ENCODE results near the gene KCTD14. TPM values are rescaled to one million over a fixed set of nuclear protein-coding genes. Genes with fewer than 3 reads are reported as not detected.
A peak's percentile ranks its signal among the peaks of the same experiment; 100 is the strongest.

Gene KCTD14
- total RNA-seq, 1 donor from 2014 or later, result 2.8 TPM

GRCh38 chr11:78054971-78055370 lies 31.9 kb upstream of the KCTD14 start:
- Mint-ChIP-seq H3K27me3 (no peaks in the 10 kb centered on the region), H3K27ac (no peak overlapping the region), H3K4me3 (no peak overlapping the region), H3K36me3 (no peaks in the 10 kb centered on the region), H3K9me3 (no peaks in the 10 kb centered on the region), H3K4me1 (ENCODE audit: unreplicated experiment) (no peaks in the 10 kb centered on the region)
- TF ChIP-seq CTCF (conservative IDR thresholded peaks at IDR 0.05), result no peak
- no peak for DNase-seq (ENCODE audit: extremely low spot score, unreplicated experiment)

- DNase-seq (ENCODE audit: extremely low spot score, unreplicated experiment), result no peak
- Mint-ChIP-seq H3K4me1 (ENCODE audit: unreplicated experiment) (peaks cover 11% of the 10 kb centered on the region), H3K4me3 (no peak overlapping the region), H3K27ac (peak overlapping the region; percentile 46), H3K27me3 (no peaks in the 10 kb centered on the region), H3K9me3 (no peaks in the 10 kb centered on the region), H3K36me3 (no peaks in the 10 kb centered on the region)
- TF ChIP-seq CTCF (conservative IDR thresholded peaks at IDR 0.05), result no peak
Observed at GRCh38 chr11:78050964-78051831, 28.1 kb upstream of the KCTD14 start.

- Mint-ChIP-seq H3K27me3 (no peaks in the 10 kb centered on the region), H3K9me3 (no peaks in the 10 kb centered on the region)
Observed at GRCh38 chr11:78049348-78049747, 26.3 kb upstream of the KCTD14 start.

GRCh38 chr11:78048561-78048960 lies 25.5 kb upstream of the KCTD14 start:
- Mint-ChIP-seq H3K4me3 (no peak overlapping the region), H3K4me1 (ENCODE audit: unreplicated experiment) (peaks cover 20% of the 10 kb centered on the region), H3K9me3 (no peaks in the 10 kb centered on the region), H3K27ac (no peak overlapping the region), H3K27me3 (no peaks in the 10 kb centered on the region), H3K36me3 (no peaks in the 10 kb centered on the region)
- no peak for TF ChIP-seq CTCF (conservative IDR thresholded peaks at IDR 0.05)
- no peak for DNase-seq (ENCODE audit: extremely low spot score, unreplicated experiment)

More at GRCh38 chr11:78049348-78049747, 26.3 kb upstream of the KCTD14 start:
- peaks cover 20% of the 10 kb centered on the region for H3K4me1 Mint-ChIP-seq (ENCODE audit: unreplicated experiment)
- no peak overlapping the region for H3K4me3 Mint-ChIP-seq
- H3K36me3 Mint-ChIP-seq, result no peaks in the 10 kb centered on the region
- no peak overlapping the region for H3K27ac Mint-ChIP-seq
- no peak for TF ChIP-seq CTCF (conservative IDR thresholded peaks at IDR 0.05)
- no peak for DNase-seq (ENCODE audit: extremely low spot score, unreplicated experiment)

GRCh38 chr11:78046486-78046854 lies 23.4 kb upstream of the KCTD14 start:
- H3K4me1 Mint-ChIP-seq (ENCODE audit: unreplicated experiment), result peaks cover 20% of the 10 kb centered on the region
- no peaks in the 10 kb centered on the region for H3K9me3 Mint-ChIP-seq
- H3K36me3 Mint-ChIP-seq, result no peaks in the 10 kb centered on the region

More at GRCh38 chr11:78046486-78046854, 23.4 kb upstream of the KCTD14 start:
- TF ChIP-seq CTCF (conservative IDR thresholded peaks at IDR 0.05), result peak; percentile 46
- Mint-ChIP-seq H3K4me3 (peak overlapping the region; percentile 46), H3K27me3 (no peaks in the 10 kb centered on the region), H3K27ac (no peak overlapping the region)
- DNase-seq (ENCODE audit: extremely low spot score, unreplicated experiment), result no peak

Data from type B pancreatic cell (in vitro differentiated cells).